Muscle layer of colon (tissue), 2 donors: Measurements from ENCODE around the gene FRZB.
"Not testable (repeated sequence)": the region's sequence is repeated elsewhere in the genome, so short reads cannot be mapped to it uniquely, and the experiment has no call there.

Experiments used
- H3K27ac ChIP-seq: one replicate; pipeline ENCODE4 v1.7.0; 2013; ENCODE audit warnings: low read depth, mild to moderate bottlenecking, low read length, moderate library complexity
- H3K27me3 ChIP-seq, 2 donors: one replicate each; pipeline ENCODE4 v1.7.0; 2013; ENCODE audit warnings: low read length in 2 of 2, mild to moderate bottlenecking in 2 of 2; ENCODE audit not compliant: insufficient read depth in 2 of 2, control insufficient read depth in 1 of 2
- H3K36me3 ChIP-seq: one replicate; pipeline ENCODE4 v1.7.0; 2013; ENCODE audit warnings: mild to moderate bottlenecking, low read length; ENCODE audit not compliant: insufficient read depth
- H3K4me1 ChIP-seq: one replicate; pipeline ENCODE4 v1.7.0; 2013; ENCODE audit warnings: mild to moderate bottlenecking, low read length; ENCODE audit not compliant: insufficient read depth
- H3K4me3 ChIP-seq, 2 donors: one replicate each; pipeline ENCODE4 v1.7.0; 2013; ENCODE audit warnings: low read length in 2 of 2, low read depth in 1 of 2, mild to moderate bottlenecking in 1 of 2, moderate library complexity in 1 of 2
- H3K9ac ChIP-seq: one replicate; pipeline ENCODE4 v1.7.0; 2013; ENCODE audit warnings: low read length
- H3K9me3 ChIP-seq: one replicate; pipeline ENCODE4 v1.7.0; 2013; ENCODE audit warnings: mild to moderate bottlenecking, low read length
- donor health status: abdominal sarcoma.
- donor health status: Adenocarcinoma of cecum.

Gene FRZB

DNA sequence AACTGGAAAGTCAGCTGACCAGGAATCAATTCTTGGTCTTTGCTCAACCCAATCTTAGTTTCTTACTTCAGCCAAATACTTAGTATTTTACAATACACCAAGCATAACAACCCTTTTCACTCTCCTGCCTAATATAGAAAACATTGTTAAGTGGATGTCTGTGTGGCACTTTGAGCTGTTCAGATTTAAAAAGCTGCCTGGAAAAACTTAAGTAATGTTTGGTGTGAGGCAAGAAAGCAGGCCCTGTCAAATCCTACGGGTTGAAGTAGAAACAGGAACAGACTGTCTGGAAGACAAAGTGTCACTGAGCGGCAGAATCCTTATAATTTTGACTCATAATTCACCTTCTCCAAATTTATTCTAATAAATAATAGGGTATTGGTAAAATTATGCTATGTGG is 37.1 kb upstream of the FRZB start:
- H3K4me3 ChIP-seq: no peak overlapping the region
- H3K9ac ChIP-seq: no peak overlapping the region
- no peak overlapping the region for H3K27ac ChIP-seq
- H3K36me3 ChIP-seq: no peaks in the 10 kb centered on the region
- no peaks in the 10 kb centered on the region for H3K4me1 ChIP-seq
- no peaks in the 10 kb centered on the region for H3K9me3 ChIP-seq
- no peaks in the 10 kb centered on the region for H3K27me3 ChIP-seq

- no peaks in the 10 kb centered on the region for H3K36me3 ChIP-seq
- H3K9me3 ChIP-seq: no peaks in the 10 kb centered on the region
- no peaks in the 10 kb centered on the region for H3K4me1 ChIP-seq
- no peak overlapping the region for H3K4me3 ChIP-seq
- no peak overlapping the region for H3K9ac ChIP-seq
- no peak overlapping the region for H3K27ac ChIP-seq
- H3K27me3 ChIP-seq: no peaks in the 10 kb centered on the region
Observed at GRCh38 chr2:182901748-182902147, 35.3 kb upstream of the FRZB start.

DNA sequence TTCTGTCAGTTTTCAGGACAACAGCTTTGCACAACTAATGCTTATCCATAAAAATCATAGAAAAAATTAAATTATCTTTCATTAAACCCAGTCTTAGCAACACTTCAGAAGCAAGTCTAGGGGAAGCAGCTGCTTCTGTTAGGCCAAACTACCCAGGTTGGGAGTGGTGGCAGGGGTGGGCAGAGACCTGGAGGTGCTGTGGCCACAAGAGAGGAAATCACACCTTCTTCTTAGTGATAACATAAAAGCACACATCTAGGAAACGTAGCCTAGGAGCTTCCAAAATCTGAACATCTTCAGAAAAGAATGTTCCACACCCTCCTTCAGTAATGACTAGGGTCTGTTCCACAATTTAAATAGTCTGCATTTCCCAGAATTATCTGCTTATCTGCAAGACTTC is 32.3 kb upstream of the FRZB start:
- Histone ChIP-seq H3K36me3 (no peaks in the 10 kb centered on the region), H3K9ac (no peak overlapping the region), H3K27ac (no peak overlapping the region), H3K4me1 (no peaks in the 10 kb centered on the region), H3K27me3 (no peaks in the 10 kb centered on the region), H3K9me3 (no peaks in the 10 kb centered on the region), H3K4me3 (no peak overlapping the region)

DNA sequence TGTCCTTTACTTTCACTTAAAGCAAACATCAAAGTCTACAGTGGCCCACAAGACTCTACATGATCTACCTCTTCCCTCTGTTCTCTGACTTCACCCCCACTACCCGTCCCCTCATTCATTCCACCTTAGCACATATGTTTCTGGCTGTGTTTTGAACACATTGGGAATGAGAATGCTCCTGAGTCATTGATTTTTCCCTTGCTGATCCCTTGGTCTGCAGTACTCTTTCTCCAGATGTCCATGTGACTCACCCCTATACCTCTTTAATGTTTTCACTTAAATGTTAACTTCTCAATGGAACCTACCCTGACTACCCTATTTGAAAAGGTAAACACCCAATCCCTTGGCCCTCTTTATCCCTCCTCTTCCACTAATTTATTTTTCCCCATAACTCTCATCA is 30.7 kb upstream of the FRZB start:
- no peaks in the 10 kb centered on the region for H3K4me1 ChIP-seq
- H3K27me3 ChIP-seq: no peaks in the 10 kb centered on the region
- H3K9ac ChIP-seq: no peak overlapping the region
- no peak overlapping the region for H3K27ac ChIP-seq
- H3K36me3 ChIP-seq: no peaks in the 10 kb centered on the region
- no peaks in the 10 kb centered on the region for H3K9me3 ChIP-seq
- no peak overlapping the region for H3K4me3 ChIP-seq

GRCh38 chr2:182895798-182896197 is 29.4 kb upstream of the FRZB start:
- no peak overlapping the region for H3K4me3 ChIP-seq
- no peaks in the 10 kb centered on the region for H3K36me3 ChIP-seq
- no peak overlapping the region for H3K9ac ChIP-seq
- no peaks in the 10 kb centered on the region for H3K27me3 ChIP-seq
- no peaks in the 10 kb centered on the region for H3K4me1 ChIP-seq
- no peak overlapping the region for H3K27ac ChIP-seq
- H3K9me3 ChIP-seq: no peaks in the 10 kb centered on the region

DNA sequence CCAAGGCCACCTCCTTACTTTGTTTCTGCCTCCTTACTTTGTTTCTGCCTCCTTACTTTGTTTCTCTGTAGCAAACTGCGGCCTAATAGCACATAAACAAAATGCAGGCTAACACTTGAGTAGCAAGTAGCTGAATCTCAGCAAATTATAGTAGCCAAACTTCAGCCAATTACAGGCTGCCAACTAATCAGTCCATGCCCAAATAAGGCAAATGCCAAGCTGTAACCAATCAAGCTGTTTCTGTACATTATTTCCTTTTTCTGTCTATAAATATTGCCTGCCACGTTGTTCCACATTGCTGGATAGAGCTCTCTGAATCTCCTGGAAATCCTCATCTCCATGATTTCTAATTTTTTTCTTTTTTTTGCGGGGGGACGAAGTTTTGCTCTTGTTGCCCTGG is 28.7 kb upstream of the FRZB start:
- H3K9ac ChIP-seq: no peak overlapping the region
- H3K9me3 ChIP-seq: no peaks in the 10 kb centered on the region
- H3K27me3 ChIP-seq: no peaks in the 10 kb centered on the region
- no peak overlapping the region for H3K27ac ChIP-seq
- no peaks in the 10 kb centered on the region for H3K4me1 ChIP-seq
- H3K36me3 ChIP-seq: no peaks in the 10 kb centered on the region
- no peak overlapping the region for H3K4me3 ChIP-seq

- H3K27me3 ChIP-seq: no peaks in the 10 kb centered on the region
- no peaks in the 10 kb centered on the region for H3K36me3 ChIP-seq
- no peak overlapping the region for H3K4me3 ChIP-seq
- H3K4me1 ChIP-seq: no peaks in the 10 kb centered on the region
- no peak overlapping the region for H3K9ac ChIP-seq
- H3K27ac ChIP-seq: no peak overlapping the region
- no peaks in the 10 kb centered on the region for H3K9me3 ChIP-seq
Observed at GRCh38 chr2:182894174-182894573, 27.7 kb upstream of the FRZB start.

- Histone ChIP-seq H3K36me3 (no peaks in the 10 kb centered on the region), H3K27ac (no peak overlapping the region), H3K9ac (no peak overlapping the region), H3K9me3 (no peaks in the 10 kb centered on the region), H3K4me3 (no peak overlapping the region), H3K4me1 (no peaks in the 10 kb centered on the region), H3K27me3 (no peaks in the 10 kb centered on the region)
Observed at GRCh38 chr2:182893666-182894065, 27.2 kb upstream of the FRZB start.

GRCh38 chr2:182893035-182893434 is 26.6 kb upstream of the FRZB start:
- not testable (repeated sequence) for H3K4me1 ChIP-seq, H3K4me3 ChIP-seq, H3K27me3 ChIP-seq, H3K9ac ChIP-seq, H3K27ac ChIP-seq, H3K9me3 ChIP-seq, H3K36me3 ChIP-seq

- Histone ChIP-seq H3K27ac (no peak overlapping the region), H3K36me3 (no peaks in the 10 kb centered on the region), H3K9ac (no peak overlapping the region), H3K27me3 (no peaks in the 10 kb centered on the region), H3K4me3 (no peak overlapping the region), H3K9me3 (no peaks in the 10 kb centered on the region), H3K4me1 (peaks cover 12% of the 10 kb centered on the region)
Observed at GRCh38 chr2:182891611-182892010, 25.2 kb upstream of the FRZB start.

DNA sequence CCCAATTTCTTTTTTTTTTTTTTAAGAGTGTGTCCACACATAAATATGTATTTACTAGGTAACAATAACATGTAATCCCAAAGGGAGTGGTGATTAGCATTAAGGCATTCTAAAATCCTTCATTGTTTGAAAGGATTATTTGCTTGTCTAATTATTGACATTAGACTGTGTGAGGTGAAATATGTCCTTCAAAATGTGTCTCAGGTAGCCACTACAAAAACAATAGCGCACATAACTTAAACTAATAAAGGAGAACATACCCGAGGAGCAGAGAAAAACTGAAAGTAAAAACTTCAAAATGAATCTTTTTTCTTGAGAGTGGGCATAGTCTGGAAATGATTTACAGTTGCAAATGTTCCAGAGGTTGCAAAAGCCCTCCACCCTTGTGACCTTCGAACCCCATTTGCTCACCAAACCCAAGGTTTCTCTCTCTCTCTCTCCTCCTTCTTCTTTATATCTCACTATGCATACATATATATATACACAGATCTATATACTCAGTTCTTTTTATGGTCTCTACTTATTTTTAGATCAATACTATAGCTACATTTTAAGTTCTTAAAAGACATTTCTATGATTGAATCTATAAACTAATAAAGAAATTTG is 24.4 kb upstream of the FRZB start:
- no peak overlapping the region for H3K4me3 ChIP-seq

GRCh38 chr2:182890305-182890704 is 23.9 kb upstream of the FRZB start:
- Histone ChIP-seq H3K4me1 (peaks cover 12% of the 10 kb centered on the region), H3K4me3 (no peak overlapping the region), H3K36me3 (no peaks in the 10 kb centered on the region), H3K9me3 (no peaks in the 10 kb centered on the region), H3K27ac (no peak overlapping the region), H3K27me3 (no peaks in the 10 kb centered on the region), H3K9ac (no peak overlapping the region)

More for the DNA sequence above, 24.4 kb upstream of the FRZB start:
- Histone ChIP-seq H3K4me1 (peaks cover 12% of the 10 kb centered on the region), H3K9ac (no peak overlapping the region), H3K27ac (no peak overlapping the region), H3K27me3 (no peaks in the 10 kb centered on the region), H3K9me3 (no peaks in the 10 kb centered on the region), H3K36me3 (no peaks in the 10 kb centered on the region)
